HEK293T (cell line): ENCODE results near the gene ALG9.

ENCODE experiments used
- BHLHE40 ChIP-seq: fragments of 450-650 bp; IDR thresholded peaks from 2 replicates; pipeline ENCODE4 v1.6.1; 2016; ENCODE audit warnings: mild to moderate bottlenecking, moderate library complexity, borderline replicate concordance
- ELF4 ChIP-seq: fragments of 450-650 bp; IDR thresholded peaks from 2 replicates; pipeline ENCODE4 v1.6.1; 2017; ENCODE audit warnings: antibody characterized with exemption
- FOXA1 ChIP-seq: fragments of 450-650 bp; IDR thresholded peaks from 2 replicates; pipeline ENCODE4 v1.6.1; 2016; ENCODE audit warnings: mild to moderate bottlenecking
- FOXK2 ChIP-seq: fragments of 450-650 bp; IDR thresholded peaks from 2 replicates; pipeline ENCODE4 v1.6.1; 2016; ENCODE audit warnings: mild to moderate bottlenecking
- FOXM1 ChIP-seq: fragments of 450-650 bp; IDR thresholded peaks from 2 replicates; pipeline ENCODE4 v1.6.1; 2017; ENCODE audit warnings: mild to moderate bottlenecking, borderline replicate concordance
- L3MBTL2 ChIP-seq: fragments of 450-650 bp; conservative IDR thresholded peaks from 2 replicates; pipeline ENCODE4 v1.6.1; 2016; ENCODE audit warnings: mild to moderate bottlenecking
- LEF1 ChIP-seq: fragments of 450-650 bp; IDR thresholded peaks from 2 replicates; pipeline ENCODE4 v1.6.1; 2017; ENCODE audit warnings: mild to moderate bottlenecking, borderline replicate concordance
- SP1 ChIP-seq: fragments of 450-650 bp; IDR thresholded peaks from 2 replicates; pipeline ENCODE4 v1.6.1; 2017
- SUZ12 ChIP-seq: fragments of 450-650 bp; IDR thresholded peaks from 2 replicates; pipeline ENCODE4 v1.6.1; 2016; ENCODE audit warnings: mild to moderate bottlenecking
- TARDBP ChIP-seq: fragments of 450-650 bp; IDR thresholded peaks from 2 replicates; pipeline ENCODE4 v1.6.1; 2016
- ZNF384 ChIP-seq: fragments of 450-650 bp; IDR thresholded peaks from 2 replicates; pipeline ENCODE4 v1.6.1; 2016

- no peak for TF ChIP-seq TARDBP
- no peak for TF ChIP-seq SP1
- no peak for TF ChIP-seq FOXM1
- no peak for TF ChIP-seq L3MBTL2
- TF ChIP-seq FOXK2 = no peak
- no peak for TF ChIP-seq ELF4
- no peak for TF ChIP-seq BHLHE40
- no peak for TF ChIP-seq SUZ12
- TF ChIP-seq ZNF384 = no peak
- no peak for TF ChIP-seq FOXA1
- no peak for TF ChIP-seq LEF1
Measured at GRCh38 chr11:111851636-111852035, 19.7 kb downstream of the ALG9 start.
